OCI-LY1 (cell line): Measurements from ENCODE around the gene UBQLN4.

Experiments
- H2AFZ ChIP-seq: fragments of 200-600 bp; sonication (generic), shearing (Covaris generic); 2 replicates; pipeline ENCODE4 v1.6.0; 2014; ENCODE audit warnings: antibody characterized with exemption, mild to moderate bottlenecking, low read length
- H3F3A ChIP-seq: fragments of 200-600 bp; sonication (generic), shearing (Covaris generic); 2 replicates; pipeline ENCODE4 v1.6.0; 2014; ENCODE audit warnings: mild to moderate bottlenecking, antibody characterized with exemption, low read length, moderate library complexity; ENCODE audit not compliant: insufficient read depth
- H3K27ac ChIP-seq: fragments of 200-600 bp; sonication (generic); 2 replicates; pipeline ENCODE4 v1.5.1; 2014; ENCODE audit warnings: low read length, mixed run types, mild to moderate bottlenecking, low read depth; ENCODE audit not compliant: poor library complexity, severe bottlenecking
- H3K27me3 ChIP-seq: fragments of 200-600 bp; sonication (generic); 2 replicates; pipeline ENCODE4 v1.6.0; 2014; ENCODE audit warnings: antibody characterized with exemption, mild to moderate bottlenecking, low read length, moderate library complexity; ENCODE audit not compliant: insufficient read depth
- H3K36me3 ChIP-seq: fragments of 200-600 bp; sonication (generic); 2 replicates; pipeline ENCODE4 v1.6.1; 2014; ENCODE audit warnings: mild to moderate bottlenecking, antibody characterized with exemption, low read length, moderate library complexity, mixed read lengths; ENCODE audit not compliant: insufficient read depth
- H3K4me1 ChIP-seq: fragments of 200-600 bp; sonication (generic); 2 replicates; pipeline ENCODE4 v1.5.1; 2014; ENCODE audit warnings: mild to moderate bottlenecking, low read length, moderate library complexity; ENCODE audit not compliant: insufficient read depth, severe bottlenecking
- H3K4me2 ChIP-seq: fragments of 200-600 bp; sonication (generic), shearing (Covaris generic); 2 replicates; pipeline ENCODE4 v1.6.1; 2014; ENCODE audit warnings: low read length
- H3K4me3 ChIP-seq: fragments of 200-600 bp; sonication (generic); 2 replicates; pipeline ENCODE4 v1.5.1; 2014; ENCODE audit warnings: low read length, low read depth, mild to moderate bottlenecking, mixed read lengths; ENCODE audit not compliant: poor library complexity, severe bottlenecking
- H3K79me2 ChIP-seq: fragments of 200-600 bp; shearing (Covaris generic); 2 replicates; pipeline ENCODE4 v1.6.1; 2016; ENCODE audit warnings: mixed run types, low read length, mixed read lengths; ENCODE audit not compliant: insufficient read depth
- H3K9ac ChIP-seq: fragments of 200-600 bp; sonication (generic), shearing (Covaris generic); 2 replicates; pipeline ENCODE4 v1.6.1; 2014; ENCODE audit warnings: mild to moderate bottlenecking, low read length, mixed read lengths
- H3K9me2 ChIP-seq: fragments of 200-600 bp; sonication (generic), shearing (Covaris generic); 2 replicates; pipeline ENCODE4 v1.6.1; 2014; ENCODE audit warnings: low read depth, mild to moderate bottlenecking, low read length, mixed read lengths
- H3K9me3 ChIP-seq: fragments of 200-600 bp; shearing (Covaris generic); 2 replicates; pipeline ENCODE4 v1.6.1; 2014; ENCODE audit warnings: low read length, mixed read lengths
- H4K20me1 ChIP-seq: fragments of 200-600 bp; sonication (generic), shearing (Covaris generic); 2 replicates; pipeline ENCODE4 v1.6.0; 2016; ENCODE audit warnings: mild to moderate bottlenecking, low read length; ENCODE audit not compliant: insufficient read depth
- EZH2 ChIP-seq: fragments of 200-600 bp; sonication (generic), shearing (Covaris generic); IDR thresholded peaks from 2 replicates; pipeline ENCODE4 v1.8.0; 2017; ENCODE audit warnings: borderline replicate concordance, mixed run types, mild to moderate bottlenecking, antibody characterized with exemption, low read length, moderate library complexity, mixed read lengths
- TF ChIP-seq, protein P1 (sequence below): fragments of 200-600 bp; sonication (generic), shearing (Covaris generic); IDR thresholded peaks from 2 replicates; pipeline ENCODE4 v1.5.1; 2017; ENCODE audit warnings: mild to moderate bottlenecking, antibody characterized with exemption, low read length, moderate library complexity, mixed read lengths

The UBQLN4 gene

DNA sequence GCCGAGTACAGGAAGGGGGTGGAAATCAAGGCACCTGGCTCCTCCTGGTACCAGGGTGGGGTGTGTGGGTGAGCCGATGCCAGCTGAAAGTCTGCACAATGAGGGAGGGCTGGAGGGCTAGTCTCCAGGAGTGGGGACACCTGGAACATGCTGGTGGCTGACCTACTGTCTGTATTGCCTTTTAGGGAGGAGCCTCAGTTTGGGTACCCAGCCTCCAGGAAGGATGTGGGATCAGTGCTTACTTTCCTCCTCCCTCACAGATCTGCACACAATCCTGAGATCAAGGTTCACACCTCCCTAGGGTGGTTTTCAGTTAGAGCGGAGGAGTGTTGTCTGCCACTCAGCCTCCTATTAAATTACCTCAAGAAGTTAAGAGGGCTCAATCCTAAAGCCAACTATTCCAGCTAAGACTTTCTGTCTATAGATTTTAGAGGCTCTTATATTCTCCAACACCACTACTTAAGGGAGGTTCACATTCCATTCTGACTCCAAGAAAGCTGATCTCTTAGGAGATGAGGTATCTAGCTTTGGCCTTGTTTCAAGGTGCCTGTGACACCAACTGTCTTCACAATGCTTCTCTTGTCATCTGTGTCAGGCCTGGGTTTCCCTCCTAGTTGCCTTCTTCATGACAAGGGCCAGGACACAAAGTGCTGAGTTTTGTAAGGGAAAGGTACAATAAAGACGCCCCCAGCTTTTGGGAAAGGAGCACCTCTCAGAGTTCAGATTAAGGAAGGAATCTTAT, 48.6 kb downstream of the UBQLN4 start:
- no peak overlapping the region for H3K4me2 ChIP-seq
- H3K27ac ChIP-seq, result no peak overlapping the region
- H3K27me3 ChIP-seq, result peaks cover 5% of the 10 kb centered on the region; the same call in 1 of the 2 replicates
- H3K36me3 ChIP-seq, result peaks cover 16% of the 10 kb centered on the region
- no peaks in the 10 kb centered on the region for H3K4me1 ChIP-seq
- H3K79me2 ChIP-seq, result no peaks in the 10 kb centered on the region
- no peak overlapping the region for H2AFZ ChIP-seq
- no peaks in the 10 kb centered on the region for H3K9me2 ChIP-seq
- H3F3A ChIP-seq, result no peaks in the 10 kb centered on the region
- H3K9me3 ChIP-seq, result no peaks in the 10 kb centered on the region
- H3K9ac ChIP-seq, result no peak overlapping the region
- H3K4me3 ChIP-seq, result no peak overlapping the region
- H4K20me1 ChIP-seq, result no peaks in the 10 kb centered on the region
- no peak for TF ChIP-seq EZH2

DNA sequence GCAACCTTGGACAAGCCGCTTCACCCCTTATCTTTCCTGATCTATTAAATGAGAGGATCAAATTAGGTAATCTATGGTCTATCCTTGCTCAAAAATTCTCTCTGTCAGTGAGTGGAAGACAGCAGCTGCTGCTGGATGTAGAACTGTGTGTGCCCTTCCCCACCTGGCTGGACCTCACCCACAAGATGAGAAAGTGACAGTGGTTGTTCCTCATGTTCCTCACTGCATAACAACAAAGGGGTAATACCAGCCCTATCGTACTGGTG, 49.7 kb downstream of the UBQLN4 start:
- Histone ChIP-seq H3K9ac (no peak overlapping the region), H3K36me3 (peaks cover 4% of the 10 kb centered on the region), H3K4me1 (no peaks in the 10 kb centered on the region), H2AFZ (no peak overlapping the region), H3K4me2 (no peak overlapping the region), H3K9me2 (no peaks in the 10 kb centered on the region), H3F3A (no peaks in the 10 kb centered on the region), H4K20me1 (no peaks in the 10 kb centered on the region), H3K27ac (no peak overlapping the region), H3K4me3 (no peak overlapping the region), H3K79me2 (no peaks in the 10 kb centered on the region), H3K27me3 (peaks cover 5% of the 10 kb centered on the region; the same call in 1 of the 2 replicates), H3K9me3 (no peaks in the 10 kb centered on the region)
- TF ChIP-seq, protein P1, sequence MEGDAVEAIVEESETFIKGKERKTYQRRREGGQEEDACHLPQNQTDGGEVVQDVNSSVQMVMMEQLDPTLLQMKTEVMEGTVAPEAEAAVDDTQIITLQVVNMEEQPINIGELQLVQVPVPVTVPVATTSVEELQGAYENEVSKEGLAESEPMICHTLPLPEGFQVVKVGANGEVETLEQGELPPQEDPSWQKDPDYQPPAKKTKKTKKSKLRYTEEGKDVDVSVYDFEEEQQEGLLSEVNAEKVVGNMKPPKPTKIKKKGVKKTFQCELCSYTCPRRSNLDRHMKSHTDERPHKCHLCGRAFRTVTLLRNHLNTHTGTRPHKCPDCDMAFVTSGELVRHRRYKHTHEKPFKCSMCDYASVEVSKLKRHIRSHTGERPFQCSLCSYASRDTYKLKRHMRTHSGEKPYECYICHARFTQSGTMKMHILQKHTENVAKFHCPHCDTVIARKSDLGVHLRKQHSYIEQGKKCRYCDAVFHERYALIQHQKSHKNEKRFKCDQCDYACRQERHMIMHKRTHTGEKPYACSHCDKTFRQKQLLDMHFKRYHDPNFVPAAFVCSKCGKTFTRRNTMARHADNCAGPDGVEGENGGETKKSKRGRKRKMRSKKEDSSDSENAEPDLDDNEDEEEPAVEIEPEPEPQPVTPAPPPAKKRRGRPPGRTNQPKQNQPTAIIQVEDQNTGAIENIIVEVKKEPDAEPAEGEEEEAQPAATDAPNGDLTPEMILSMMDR, result no peak
- TF ChIP-seq EZH2, result no peak

DNA sequence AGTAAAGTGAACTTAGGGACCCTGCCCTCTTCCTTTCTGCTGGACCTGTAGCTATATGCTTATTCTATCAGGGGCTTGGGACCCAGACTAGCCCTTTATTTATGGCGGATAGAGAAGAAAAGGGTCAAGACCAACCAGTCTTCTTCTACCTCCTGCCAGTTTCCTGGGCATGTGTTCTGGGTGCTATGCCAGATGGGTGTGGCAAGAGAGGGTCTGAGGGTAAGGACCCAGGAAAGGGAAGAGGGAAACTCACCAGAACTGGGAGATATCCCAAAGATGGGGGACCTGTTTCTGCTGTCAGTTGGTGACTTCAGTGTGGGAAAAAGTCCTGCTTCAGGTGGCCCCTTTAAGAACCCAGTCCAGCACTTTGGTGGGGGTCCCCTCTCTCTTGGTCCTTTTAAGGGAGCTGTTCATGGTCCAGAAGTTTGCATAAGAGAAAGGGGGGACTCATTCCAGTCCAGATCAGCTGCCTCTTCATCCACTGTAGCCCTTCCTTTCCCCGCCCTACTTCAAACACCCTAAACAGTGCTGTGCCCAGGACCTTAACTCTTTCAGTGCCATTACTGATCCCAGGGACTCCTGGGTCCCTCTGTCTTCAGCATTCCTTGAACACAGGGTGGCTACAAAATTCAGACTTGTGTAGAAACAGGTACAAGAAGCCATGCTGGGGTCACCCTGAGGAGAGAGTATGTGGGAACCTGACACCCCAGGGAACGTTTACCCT, 51.2 kb downstream of the UBQLN4 start:
- Histone ChIP-seq H3K4me2 (no peak overlapping the region), H3K36me3 (no peaks in the 10 kb centered on the region), H2AFZ (no peak overlapping the region), H3K27me3 (peaks cover 5% of the 10 kb centered on the region; the same call in 1 of the 2 replicates), H3K9ac (no peak overlapping the region), H4K20me1 (no peaks in the 10 kb centered on the region), H3K4me3 (no peak overlapping the region), H3K4me1 (no peaks in the 10 kb centered on the region), H3K79me2 (no peaks in the 10 kb centered on the region), H3K9me2 (no peaks in the 10 kb centered on the region), H3K27ac (no peak overlapping the region), H3F3A (no peaks in the 10 kb centered on the region), H3K9me3 (no peaks in the 10 kb centered on the region)
- TF ChIP-seq, protein P1, result no peak
- no peak for TF ChIP-seq EZH2
